Tibial artery (tissue), 4 donors: Measurements from ENCODE around the gene LRRC7.

Source experiments
- DNase-seq, 2 donors: peaks; one replicate each; pipeline ENCODE4 v3.0.0-alpha.2; 2019
- H3K27ac ChIP-seq, 2 donors: fragments of 200-600 bp; sonication (generic) in 1 of 2; 1 replicate in 1 of 2; 2 replicates in 1 of 2; pipeline ENCODE4 v1.5.1; 2018 to 2019; ENCODE audit warnings: mild to moderate bottlenecking in 1 of 2
- H3K27me3 ChIP-seq, 2 donors: fragments of 200-600 bp; sonication (generic) in 1 of 2; one replicate each; pipeline versions ENCODE4 v1.5.1 to v1.6.0; 2016 to 2019
- H3K36me3 ChIP-seq, 3 donors: fragments of 200-600 bp; sonication (generic) in 2 of 3; one replicate each; pipeline ENCODE4 v1.5.1; 2016 to 2019; ENCODE audit warnings: mild to moderate bottlenecking in 2 of 3
- H3K4me1 ChIP-seq, 4 donors: fragments of 200-600 bp; sonication (generic) in 2 of 4; 1 replicate in 3 of 4; 2 replicates in 1 of 4; pipeline ENCODE4 v1.5.1; 2016 to 2019
- H3K4me3 ChIP-seq, 2 donors: fragments of 200-600 bp; sonication (generic) in 1 of 2; 1 replicate in 1 of 2; 2 replicates in 1 of 2; pipeline ENCODE4 v1.5.1; 2018 to 2019; ENCODE audit warnings: mild to moderate bottlenecking in 2 of 2
- H3K9me3 ChIP-seq, 3 donors: fragments of 200-600 bp; sonication (generic) in 1 of 3; one replicate each; pipeline ENCODE4 v1.5.1; 2016 to 2019
- intact Hi-C: fragments of 100-400 bp; cut with DNase I; formaldehyde crosslinking; loops from one replicate; pipeline ENCODE4 v1.15.0; 2023; ENCODE audit warnings: low total_unique reads
- TF ChIP-seq, protein P1 (sequence below), 2 experiments: fragments of 200-600 bp in 1 of 2; fragments of 450-650 bp in 1 of 2; IDR thresholded peaks; one replicate each; pipeline ENCODE4 v1.5.1; 2017 to 2019; ENCODE audit warnings: antibody characterized with exemption in 2 of 2, mild to moderate bottlenecking in 1 of 2, moderate library complexity in 1 of 2

LRRC7 gene

GRCh38 chr1:70169018-70169839 lies 601.5 kb downstream of the LRRC7 start:
- H3K9me3 ChIP-seq, result no peaks in the 10 kb centered on the region
- no peak overlapping the region for H3K27ac ChIP-seq
- intact Hi-C loops, result no loop called here
- no peaks in the 10 kb centered on the region for H3K4me1 ChIP-seq
- no peak overlapping the region for H3K4me3 ChIP-seq
- H3K27me3 ChIP-seq, result no peaks in the 10 kb centered on the region
- no peak for DNase-seq
- peaks cover 0 to 19% (median 11%) of the 10 kb centered on the region in 3 donors for H3K36me3 ChIP-seq
- TF ChIP-seq, protein P1, sequence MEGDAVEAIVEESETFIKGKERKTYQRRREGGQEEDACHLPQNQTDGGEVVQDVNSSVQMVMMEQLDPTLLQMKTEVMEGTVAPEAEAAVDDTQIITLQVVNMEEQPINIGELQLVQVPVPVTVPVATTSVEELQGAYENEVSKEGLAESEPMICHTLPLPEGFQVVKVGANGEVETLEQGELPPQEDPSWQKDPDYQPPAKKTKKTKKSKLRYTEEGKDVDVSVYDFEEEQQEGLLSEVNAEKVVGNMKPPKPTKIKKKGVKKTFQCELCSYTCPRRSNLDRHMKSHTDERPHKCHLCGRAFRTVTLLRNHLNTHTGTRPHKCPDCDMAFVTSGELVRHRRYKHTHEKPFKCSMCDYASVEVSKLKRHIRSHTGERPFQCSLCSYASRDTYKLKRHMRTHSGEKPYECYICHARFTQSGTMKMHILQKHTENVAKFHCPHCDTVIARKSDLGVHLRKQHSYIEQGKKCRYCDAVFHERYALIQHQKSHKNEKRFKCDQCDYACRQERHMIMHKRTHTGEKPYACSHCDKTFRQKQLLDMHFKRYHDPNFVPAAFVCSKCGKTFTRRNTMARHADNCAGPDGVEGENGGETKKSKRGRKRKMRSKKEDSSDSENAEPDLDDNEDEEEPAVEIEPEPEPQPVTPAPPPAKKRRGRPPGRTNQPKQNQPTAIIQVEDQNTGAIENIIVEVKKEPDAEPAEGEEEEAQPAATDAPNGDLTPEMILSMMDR (IDR thresholded peaks at IDR 0.05), result no peak

- H3K27ac ChIP-seq, result no peak overlapping the region
- H3K4me3 ChIP-seq, result no peak overlapping the region
- H3K36me3 ChIP-seq, result peaks cover 0 to 23% (median 10%) of the 10 kb centered on the region in 3 donors
- no peak for DNase-seq
- no peaks in the 10 kb centered on the region for H3K4me1 ChIP-seq
- no peaks in the 10 kb centered on the region for H3K9me3 ChIP-seq
- TF ChIP-seq, protein P1 (IDR thresholded peaks at IDR 0.05), result no peak
- no peaks in the 10 kb centered on the region for H3K27me3 ChIP-seq
- intact Hi-C loops, result no loop called here
These were observed 603.8 kb downstream of the LRRC7 start for GRCh38 chr1:70171512-70171911.
